Nephron (organoid): ENCODE results near the gene CCL21.
A peak's percentile ranks its signal among the peaks of the same experiment; 100 is the strongest.

Source experiments
- H3K27ac Mint-ChIP-seq, 3 experiments: 2 replicates each; pipeline ENCODE4 v1.8.0; 2020; ENCODE audit warnings: mixed read lengths in 3 of 3, mild to moderate bottlenecking in 2 of 3, moderate library complexity in 1 of 3
- H3K27me3 Mint-ChIP-seq: 2 replicates; pipeline ENCODE4 v1.8.0; 2021; ENCODE audit warnings: low read depth, mild to moderate bottlenecking, moderate library complexity, mixed read lengths
- H3K36me3 Mint-ChIP-seq: 2 replicates; pipeline ENCODE4 v1.8.0; 2020; ENCODE audit warnings: low read depth, mixed read lengths
- H3K4me1 Mint-ChIP-seq: 2 replicates; pipeline ENCODE4 v1.8.0; 2020; ENCODE audit warnings: mixed read lengths
- H3K4me3 Mint-ChIP-seq, 3 experiments: 2 replicates each; pipeline ENCODE4 v1.8.0; 2020; ENCODE audit warnings: mild to moderate bottlenecking in 3 of 3, mixed read lengths in 3 of 3, moderate library complexity in 2 of 3
- H3K9me3 Mint-ChIP-seq: 2 replicates; pipeline ENCODE4 v1.8.0; 2020; ENCODE audit warnings: mixed read lengths
- CTCF ChIP-seq, 3 experiments: fragments of 200-600 bp; sonication (generic); IDR thresholded peaks; one replicate each; pipeline ENCODE4 v1.5.0; 2021; ENCODE audit warnings: antibody characterized with exemption in 3 of 3; ENCODE audit not compliant: unreplicated experiment in 3 of 3

The CCL21 gene

DNA sequence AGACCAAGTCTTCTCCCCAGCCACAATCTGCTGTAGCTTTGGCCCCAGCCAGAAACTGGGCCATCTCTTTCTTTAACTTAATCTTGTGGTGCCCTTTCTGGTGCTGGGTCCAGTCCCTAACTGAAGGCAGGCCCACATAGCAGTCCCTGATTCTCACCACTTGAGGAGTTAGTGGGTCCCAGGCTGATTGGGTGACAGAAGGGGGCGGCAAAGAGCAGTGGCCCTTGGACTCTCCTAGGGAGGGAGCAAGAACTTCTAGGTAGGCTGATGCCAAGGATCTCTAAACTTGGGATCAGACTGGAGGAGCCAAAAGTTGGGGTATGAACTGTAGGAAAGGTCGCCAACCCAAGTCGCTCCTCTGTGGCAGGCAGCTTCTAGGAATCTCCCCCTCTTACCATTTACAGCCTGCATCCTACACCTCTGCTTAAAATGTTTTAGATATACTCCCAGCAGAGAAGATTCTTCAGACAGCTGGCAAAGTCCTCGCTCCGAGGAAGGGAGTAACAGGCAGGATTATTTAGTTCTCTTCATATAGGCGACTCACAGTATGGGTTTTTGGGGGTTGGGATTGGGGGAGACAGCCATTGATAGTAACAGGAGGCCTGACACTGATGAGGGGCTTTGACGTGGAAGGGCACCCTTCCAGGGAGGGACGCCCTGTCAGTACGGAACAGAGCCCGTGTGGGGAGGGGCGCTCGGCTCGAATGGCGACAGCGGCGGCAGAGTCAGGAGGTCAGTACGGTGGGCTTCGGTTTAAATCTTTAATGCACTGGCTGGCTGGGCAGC, 45.5 kb downstream of the CCL21 start:
- peak; percentile 80 to 82 (median 81) for TF ChIP-seq CTCF (IDR thresholded peaks at IDR 0.05; ENCODE audit: unreplicated experiment in 3 of 3)
- peak overlapping the region; percentile 84 to 93 (median 93) for H3K27ac Mint-ChIP-seq
- peaks cover 46% of the 10 kb centered on the region for H3K36me3 Mint-ChIP-seq
- H3K9me3 Mint-ChIP-seq: no peaks in the 10 kb centered on the region
- peak overlapping the region; percentile 92 to 94 (median 94) for H3K4me3 Mint-ChIP-seq
- H3K4me1 Mint-ChIP-seq: peaks cover 30% of the 10 kb centered on the region
- H3K27me3 Mint-ChIP-seq: no peaks in the 10 kb centered on the region

DNA sequence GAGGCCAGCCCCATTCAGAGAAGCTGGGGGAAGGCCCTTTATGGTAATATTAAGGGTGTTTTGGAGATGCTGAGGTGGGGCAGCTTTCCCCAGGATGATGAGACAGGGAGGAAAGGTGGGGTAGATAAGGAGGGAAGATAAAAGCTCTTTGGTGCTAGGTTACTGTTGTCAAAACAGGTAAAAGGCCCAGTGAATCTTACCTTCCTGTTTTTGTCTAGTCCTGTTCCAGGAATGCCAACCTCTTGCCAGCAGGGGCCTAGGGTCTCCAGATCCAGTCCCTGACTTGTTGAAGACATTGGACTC, 46.7 kb downstream of the CCL21 start:
- peak overlapping the region; percentile 15 to 93 (median 54) for H3K27ac Mint-ChIP-seq
- peaks cover 34% of the 10 kb centered on the region for H3K4me1 Mint-ChIP-seq
- peak overlapping the region; percentile 29 to 63 (median 59) for H3K4me3 Mint-ChIP-seq
- peaks cover 35% of the 10 kb centered on the region for H3K36me3 Mint-ChIP-seq
- H3K9me3 Mint-ChIP-seq: no peaks in the 10 kb centered on the region
- H3K27me3 Mint-ChIP-seq: no peaks in the 10 kb centered on the region
- TF ChIP-seq CTCF (IDR thresholded peaks at IDR 0.05; ENCODE audit: unreplicated experiment in 3 of 3): no peak

DNA sequence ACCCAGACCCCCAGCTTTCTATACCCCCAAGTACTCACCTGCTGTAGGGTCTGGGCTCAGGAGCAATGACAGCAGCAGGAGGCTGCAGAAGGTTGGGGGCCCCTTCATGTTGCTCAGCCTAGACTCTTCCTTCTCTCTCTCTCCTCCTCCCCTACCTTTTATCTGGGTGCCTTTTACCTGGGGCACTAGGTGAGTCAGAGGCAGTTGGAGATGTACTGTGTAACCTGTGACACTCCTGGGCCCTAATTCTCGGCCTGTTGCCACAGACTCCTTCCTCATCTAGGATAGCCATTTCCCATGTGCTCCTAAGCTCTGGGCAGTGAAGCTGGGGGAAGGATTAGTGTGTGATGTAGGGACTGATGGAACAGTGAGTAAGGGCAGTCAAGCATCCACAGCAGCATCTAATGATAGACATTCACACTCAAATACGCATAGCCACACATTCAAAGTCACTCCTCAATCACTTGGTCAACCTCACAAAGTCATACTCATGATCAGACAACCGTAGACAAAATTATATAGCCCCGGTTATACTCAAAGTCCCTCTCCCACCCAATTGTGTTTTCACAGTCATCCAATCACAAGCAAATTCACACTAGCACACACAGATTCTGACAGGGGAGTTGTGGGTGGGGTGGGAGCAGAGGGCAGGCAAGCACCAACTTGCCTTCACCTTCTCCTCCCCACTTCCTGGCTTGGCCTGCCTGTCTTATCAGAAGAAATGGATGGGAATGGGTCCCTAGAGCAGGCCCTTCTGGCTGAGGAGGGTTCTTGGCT, 47.2 kb downstream of the CCL21 start, which contains the start of gene CCL27:
TSS of gene CCL27 (minus strand) at position 132 of the 777 bp plus-strand sequence. CDS start at position 108, 24 bp downstream.
- peak within 1 kb of the TSS; percentile 15 to 93 (median 54) for H3K27ac Mint-ChIP-seq
- H3K4me3 Mint-ChIP-seq: peak within 1 kb of the TSS; percentile 29 to 63 (median 59)
- peaks cover 35% of the 10 kb centered on the region for H3K4me1 Mint-ChIP-seq
- H3K27me3 Mint-ChIP-seq: no peaks in the 10 kb centered on the region
- TF ChIP-seq CTCF (IDR thresholded peaks at IDR 0.05; ENCODE audit: unreplicated experiment in 3 of 3): no peak
- H3K36me3 Mint-ChIP-seq: peaks cover 33% of the 10 kb centered on the region
- H3K9me3 Mint-ChIP-seq: no peaks in the 10 kb centered on the region

GRCh38 chr9:34659592-34660253, 50.2 kb downstream of the CCL21 start:
- no peak for TF ChIP-seq CTCF (IDR thresholded peaks at IDR 0.05; ENCODE audit: unreplicated experiment in 3 of 3)
- H3K27ac Mint-ChIP-seq: no peak overlapping the region
- peaks cover 30% of the 10 kb centered on the region for H3K36me3 Mint-ChIP-seq
- no peaks in the 10 kb centered on the region for H3K9me3 Mint-ChIP-seq
- H3K4me3 Mint-ChIP-seq: no peak overlapping the region
- peaks cover 43% of the 10 kb centered on the region for H3K4me1 Mint-ChIP-seq
- H3K27me3 Mint-ChIP-seq: no peaks in the 10 kb centered on the region
